NCI-H345 (cell line): ENCODE results near the gene CD81.
A peak's percentile ranks its signal among the peaks of the same experiment; 100 is the strongest.

Source experiments
- DNase-seq: peaks from one replicate; lab custom pipeline; 2025; lab: John Stamatoyannopoulos, UW

The CD81 gene

GRCh38 chr11:2390091-2390724, 13.1 kb downstream of the CD81 start:
- no peak for DNase-seq

GRCh38 chr11:2390725-2391151, 13.6 kb downstream of the CD81 start:
- peak; percentile 27 for DNase-seq

- no peak for DNase-seq
Observed at GRCh38 chr11:2391181-2391975, 14.3 kb downstream of the CD81 start.

GRCh38 chr11:2392241-2392959, 15.3 kb downstream of the CD81 start:
- DNase-seq, result no peak

- DNase-seq, result peak; percentile 17
Observed at GRCh38 chr11:2393111-2393868, 16.2 kb downstream of the CD81 start.

- DNase-seq, result no peak
Observed at GRCh38 chr11:2393941-2394817, 17.1 kb downstream of the CD81 start.

- no peak for DNase-seq
Observed at GRCh38 chr11:2394818-2395105, 17.7 kb downstream of the CD81 start.

- no peak for DNase-seq
Observed at GRCh38 chr11:2395211-2395730, 18.2 kb downstream of the CD81 start.

GRCh38 chr11:2395856-2396255, 18.7 kb downstream of the CD81 start:
- no peak for DNase-seq

GRCh38 chr11:2396471-2396870, 19.4 kb downstream of the CD81 start:
- DNase-seq, result no peak

- no peak for DNase-seq
Observed at GRCh38 chr11:2397005-2397404, 19.9 kb downstream of the CD81 start.

- no peak for DNase-seq
Observed at GRCh38 chr11:2398664-2399355, 21.7 kb downstream of the CD81 start.

- DNase-seq, result peak; percentile 39
Observed at GRCh38 chr11:2399488-2400068, 22.5 kb downstream of the CD81 start.

- DNase-seq, result peak; percentile 100
Observed at GRCh38 chr11:2400069-2400761, 23.1 kb downstream of the CD81 start, which contains the start of gene TSSC4. TSSC4 (plus strand) TSS chr11:2400750; CDS start chr11:2402634, 1,884 bp downstream.

- DNase-seq, result no peak
Observed at GRCh38 chr11:2400762-2401435, 23.8 kb downstream of the CD81 start.

GRCh38 chr11:2401436-2401984, 24.4 kb downstream of the CD81 start:
- no peak for DNase-seq

- DNase-seq, result no peak
Observed at GRCh38 chr11:2402106-2402505, 25.0 kb downstream of the CD81 start.

- DNase-seq, result no peak
Observed at GRCh38 chr11:2402890-2403645, 26.0 kb downstream of the CD81 start.
